Ecto neural progenitor cell (in vitro differentiated cells): ENCODE results near the gene LRG1.
"Not testable (repeated sequence)": the region's sequence is repeated elsewhere in the genome, so short reads cannot be mapped to it uniquely, and the experiment has no call there.

Experiments used
- DNase-seq: peaks from one replicate; pipeline ENCODE4 v3.0.0-alpha.2; 2018; ENCODE audit warnings: low spot score

LRG1 gene

DNA sequence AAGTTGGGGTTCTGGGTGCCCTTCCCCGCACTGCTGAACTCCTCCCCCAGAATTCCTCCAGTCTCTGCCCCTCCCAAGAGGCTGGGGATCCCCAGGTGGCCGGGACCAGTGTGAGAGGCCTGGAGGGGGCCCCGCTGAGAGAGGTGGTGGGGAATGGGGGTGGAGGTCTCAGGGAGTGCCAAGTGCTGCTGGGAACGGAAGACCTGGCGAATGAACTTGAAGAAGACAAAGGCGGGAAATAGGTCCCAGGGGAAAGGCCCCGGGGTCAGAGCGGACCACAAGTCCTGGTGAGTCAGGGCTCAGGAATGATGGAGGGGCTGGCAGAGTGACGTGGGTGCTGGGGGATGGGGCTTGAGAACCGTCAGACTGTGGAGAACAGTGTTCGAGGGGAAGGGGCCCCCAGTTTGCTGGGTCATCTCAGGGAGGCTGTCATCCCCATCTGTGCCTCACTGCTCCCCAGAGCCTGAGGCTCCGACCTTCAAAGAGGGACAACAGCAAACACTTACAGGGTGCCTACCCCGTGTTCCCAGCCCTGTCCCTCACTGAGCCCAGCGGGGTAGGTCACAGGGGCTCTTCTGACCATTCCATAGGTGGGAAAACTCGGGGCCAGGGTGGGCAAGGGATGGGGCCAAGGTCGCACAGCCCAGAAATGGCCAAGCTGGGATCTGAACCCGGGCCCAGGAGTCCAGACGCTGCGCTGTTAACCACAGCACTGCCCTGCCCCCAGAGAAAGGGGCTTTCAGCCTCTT, 35.6 kb upstream of the LRG1 start:
- DNase-seq, result no peak

DNA sequence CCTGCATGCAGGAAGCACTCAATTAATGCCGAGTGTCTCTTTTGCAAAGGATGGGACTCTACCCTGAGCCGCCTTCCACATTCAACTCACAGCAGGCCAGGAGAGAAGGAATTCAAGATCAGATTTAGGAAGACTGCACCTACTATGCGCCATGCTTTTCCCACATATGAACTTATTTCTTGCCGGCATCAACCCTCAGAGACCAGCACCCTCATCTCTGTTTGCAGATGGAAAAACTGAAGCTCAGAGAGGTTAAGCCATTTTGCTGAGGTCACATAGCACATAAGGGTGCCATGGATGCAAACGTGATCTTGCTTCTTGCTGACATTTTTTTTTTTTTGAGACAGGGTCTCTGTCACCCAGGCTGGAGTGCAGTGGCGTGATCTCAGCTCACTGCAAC, 33.8 kb upstream of the LRG1 start:
- no peak for DNase-seq

DNA sequence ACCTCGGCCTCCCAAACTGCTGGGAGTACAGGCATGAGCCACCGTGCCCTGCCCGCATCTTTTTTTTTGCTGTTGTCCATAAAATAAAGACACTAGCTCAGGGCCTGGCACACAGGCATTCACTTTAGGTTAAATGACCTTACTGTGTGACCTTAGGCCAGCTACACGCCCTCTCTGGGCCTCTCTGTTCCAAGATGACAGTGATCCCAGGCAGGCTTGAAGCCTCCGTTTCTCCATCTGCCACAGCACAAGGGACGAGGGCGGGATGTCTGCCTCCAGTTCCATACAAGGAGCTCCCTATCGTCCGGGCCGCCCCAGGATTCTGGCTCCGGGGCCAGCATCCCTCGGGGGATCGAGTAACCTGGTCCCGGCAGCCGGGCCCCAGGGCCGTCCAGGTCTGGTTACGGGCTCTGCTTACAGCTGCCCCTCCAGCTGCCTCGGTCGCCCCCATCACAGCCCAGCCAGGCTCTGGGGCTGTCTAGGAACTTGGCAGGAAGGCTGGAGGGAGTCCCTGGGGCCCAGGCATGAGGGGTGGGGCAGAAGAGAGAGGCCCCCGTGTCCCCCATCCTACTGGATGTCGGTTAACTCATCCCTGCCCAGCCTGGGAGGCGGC, 31.6 kb upstream of the LRG1 start:
- no peak for DNase-seq

DNA sequence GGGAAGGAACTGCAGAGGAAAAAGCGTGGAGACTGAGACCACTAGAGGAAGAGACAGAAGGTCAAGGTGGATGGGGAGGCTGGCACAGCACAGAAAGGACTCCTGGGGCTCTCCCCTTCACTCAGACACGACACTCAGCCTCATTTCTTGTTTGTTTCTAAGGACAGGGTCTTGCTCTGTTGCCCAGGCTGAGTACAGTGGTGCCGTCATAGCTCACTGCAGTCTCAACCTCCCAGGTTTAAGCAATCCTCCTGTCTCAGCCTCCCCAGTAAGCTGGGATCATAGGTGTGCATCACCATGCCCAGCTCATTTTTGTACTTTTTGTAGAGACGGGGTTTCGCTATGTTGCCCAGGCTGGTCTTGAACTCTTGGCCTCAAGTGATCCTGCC, 31.1 kb upstream of the LRG1 start:
- no peak for DNase-seq

DNA sequence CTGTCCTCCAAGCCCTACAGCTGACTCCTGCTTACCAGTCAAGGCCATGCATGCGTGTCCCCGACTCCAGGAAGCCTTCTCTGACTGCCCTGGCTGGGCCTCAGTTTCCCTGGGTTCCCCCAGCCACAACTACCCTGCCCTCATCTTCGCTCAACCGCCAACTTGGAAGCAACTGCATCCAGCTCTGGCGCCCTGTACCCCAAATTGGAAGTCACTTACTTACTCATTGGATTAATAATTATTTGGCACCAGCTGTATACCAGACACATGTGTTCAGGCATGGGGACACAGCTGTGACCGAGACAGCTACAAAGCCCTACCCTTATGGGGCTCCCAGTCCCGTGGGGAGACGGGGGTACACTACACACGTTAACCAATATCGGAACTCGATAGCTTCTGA, 30.6 kb upstream of the LRG1 start:
- DNase-seq, result no peak

DNA sequence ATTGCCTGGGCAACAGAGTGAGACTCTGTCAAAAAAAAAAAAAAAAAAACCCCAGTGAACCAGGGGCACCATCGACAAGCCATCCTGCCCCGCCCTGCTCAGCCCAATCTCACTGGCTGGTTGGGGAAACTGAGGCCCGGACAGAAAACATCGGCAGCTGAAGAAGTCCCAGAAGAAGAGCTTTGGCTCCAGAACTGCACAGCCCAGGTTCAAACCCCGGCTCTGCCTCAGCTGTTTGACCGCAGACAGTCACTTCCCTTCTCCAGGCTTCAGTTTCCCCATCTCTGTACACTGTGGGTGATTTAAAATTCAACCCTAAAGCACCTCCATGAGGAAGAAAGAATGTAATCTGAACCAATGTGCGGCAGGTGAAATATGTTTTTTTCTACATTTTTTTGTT, 29.1 kb upstream of the LRG1 start:
- no peak for DNase-seq

DNA sequence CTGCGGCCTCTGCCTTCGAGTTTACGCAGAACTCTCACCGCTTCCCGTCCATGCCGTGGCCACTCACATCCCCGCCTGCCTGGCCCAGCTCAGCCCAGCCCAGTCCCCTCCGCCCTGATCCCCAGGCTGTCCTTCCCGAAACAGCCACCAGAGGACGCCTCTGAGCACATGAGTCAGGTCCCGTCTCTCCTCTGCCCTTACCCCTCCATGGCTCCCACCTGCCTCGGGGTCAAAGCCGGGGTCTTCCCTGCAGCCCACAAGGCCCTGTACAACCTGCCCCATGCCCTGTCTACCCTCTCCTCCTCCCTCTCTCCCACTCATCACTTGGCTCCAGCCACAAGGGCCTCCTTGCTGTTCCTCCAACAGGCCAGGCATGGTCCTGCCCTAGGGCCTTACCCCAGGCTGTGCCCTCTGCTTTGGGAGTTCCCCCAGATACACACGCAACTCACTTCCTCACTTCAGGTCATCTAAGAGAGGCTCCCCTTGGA, 27.8 kb upstream of the LRG1 start:
- DNase-seq, result peak; percentile 86

DNA sequence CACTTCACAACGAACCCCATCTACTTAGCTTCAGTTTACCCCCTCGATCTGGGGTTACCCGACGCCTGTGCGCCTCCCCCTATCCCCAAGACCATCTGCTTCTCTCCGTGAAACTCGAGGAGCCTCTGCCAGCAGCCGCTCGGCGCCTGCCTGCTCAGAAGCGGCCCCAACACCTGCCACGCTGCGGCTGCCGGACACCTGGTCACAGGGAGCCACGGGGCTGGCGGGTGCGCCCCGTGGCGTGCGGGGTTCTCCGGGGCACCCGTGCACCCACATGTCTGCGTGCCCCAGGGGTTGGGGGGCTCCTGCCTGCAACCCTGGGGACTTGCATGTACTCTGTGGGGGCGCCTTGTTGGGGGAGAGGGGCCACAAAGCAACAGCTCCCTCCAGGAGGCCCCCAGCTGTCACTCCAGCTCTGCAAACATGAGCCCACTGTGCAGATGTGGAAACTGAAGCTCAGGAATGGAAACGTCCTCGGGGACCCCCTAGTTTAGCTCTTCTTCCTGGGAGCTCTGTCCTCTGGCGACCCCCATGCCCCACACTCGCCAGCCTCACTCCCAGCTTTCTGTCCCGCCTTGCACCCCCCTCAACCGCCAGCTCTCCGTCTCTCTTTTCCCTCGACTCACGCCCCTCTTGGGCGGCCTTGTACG, 26.7 kb upstream of the LRG1 start:
- DNase-seq, result no peak

DNA sequence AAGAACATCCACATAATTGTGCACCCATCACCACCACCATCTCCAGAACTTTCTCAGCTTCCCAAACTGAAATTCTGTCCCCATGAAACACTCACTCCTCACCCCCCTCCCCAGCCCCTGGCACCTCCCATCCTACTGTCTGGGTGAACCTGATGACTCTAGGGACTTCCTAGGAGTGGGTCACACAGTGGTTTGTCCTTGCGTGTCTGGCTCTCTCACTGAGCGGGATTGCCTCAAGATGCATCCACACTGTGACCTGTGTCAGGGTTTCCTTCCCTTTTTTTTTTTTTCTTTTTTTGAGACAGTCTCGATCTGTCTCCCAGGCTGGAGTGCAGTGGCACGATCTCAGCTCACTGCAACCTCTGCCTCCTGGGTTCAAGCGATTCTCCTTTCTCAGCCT, 23.7 kb upstream of the LRG1 start:
- DNase-seq, result not testable (repeated sequence)

DNA sequence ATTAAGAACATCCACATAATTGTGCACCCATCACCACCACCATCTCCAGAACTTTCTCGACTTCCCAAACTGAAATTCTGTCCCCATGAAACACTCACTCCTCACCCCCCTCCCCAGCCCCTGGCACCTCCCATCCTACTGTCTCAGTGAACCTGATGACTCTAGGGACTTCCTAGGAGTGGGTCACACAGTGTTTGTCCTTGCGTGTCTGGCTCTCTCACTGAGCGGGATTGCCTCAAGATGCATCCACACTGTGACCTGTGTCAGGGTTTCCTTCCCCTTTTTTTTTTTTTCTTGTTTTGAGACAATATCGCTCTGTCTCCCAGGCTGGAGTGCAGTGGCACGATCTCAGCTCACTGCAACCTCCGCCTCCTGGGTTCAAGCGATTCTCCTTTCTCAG, 22.2 kb upstream of the LRG1 start:
- not testable (repeated sequence) for DNase-seq

DNA sequence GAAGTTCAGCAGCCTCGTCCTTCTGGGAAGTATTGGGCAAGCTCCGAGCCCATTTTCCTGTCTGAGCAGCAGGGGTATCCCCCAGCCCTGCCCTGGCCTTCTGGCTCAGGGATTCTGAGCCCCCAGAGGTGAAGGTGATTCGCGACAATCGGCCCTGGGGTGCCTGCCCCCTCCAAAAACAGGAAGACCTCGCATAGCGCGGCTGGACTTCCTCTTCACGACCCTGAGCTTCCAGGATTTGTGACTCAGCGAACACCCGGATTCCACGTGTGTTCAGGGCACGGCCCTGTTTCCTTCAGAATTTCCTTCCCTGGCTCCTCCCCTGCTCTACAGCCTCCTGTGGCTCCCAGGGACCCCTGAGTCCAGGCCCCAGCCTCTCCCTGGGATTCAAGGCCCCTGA, 19.7 kb upstream of the LRG1 start, which contains the start of gene SEMA6B:
Gene SEMA6B (minus strand): TSS at position 116 of the 400 bp plus-strand sequence. CDS start 1,227 bp downstream, outside the sequence.
- no peak for DNase-seq

DNA sequence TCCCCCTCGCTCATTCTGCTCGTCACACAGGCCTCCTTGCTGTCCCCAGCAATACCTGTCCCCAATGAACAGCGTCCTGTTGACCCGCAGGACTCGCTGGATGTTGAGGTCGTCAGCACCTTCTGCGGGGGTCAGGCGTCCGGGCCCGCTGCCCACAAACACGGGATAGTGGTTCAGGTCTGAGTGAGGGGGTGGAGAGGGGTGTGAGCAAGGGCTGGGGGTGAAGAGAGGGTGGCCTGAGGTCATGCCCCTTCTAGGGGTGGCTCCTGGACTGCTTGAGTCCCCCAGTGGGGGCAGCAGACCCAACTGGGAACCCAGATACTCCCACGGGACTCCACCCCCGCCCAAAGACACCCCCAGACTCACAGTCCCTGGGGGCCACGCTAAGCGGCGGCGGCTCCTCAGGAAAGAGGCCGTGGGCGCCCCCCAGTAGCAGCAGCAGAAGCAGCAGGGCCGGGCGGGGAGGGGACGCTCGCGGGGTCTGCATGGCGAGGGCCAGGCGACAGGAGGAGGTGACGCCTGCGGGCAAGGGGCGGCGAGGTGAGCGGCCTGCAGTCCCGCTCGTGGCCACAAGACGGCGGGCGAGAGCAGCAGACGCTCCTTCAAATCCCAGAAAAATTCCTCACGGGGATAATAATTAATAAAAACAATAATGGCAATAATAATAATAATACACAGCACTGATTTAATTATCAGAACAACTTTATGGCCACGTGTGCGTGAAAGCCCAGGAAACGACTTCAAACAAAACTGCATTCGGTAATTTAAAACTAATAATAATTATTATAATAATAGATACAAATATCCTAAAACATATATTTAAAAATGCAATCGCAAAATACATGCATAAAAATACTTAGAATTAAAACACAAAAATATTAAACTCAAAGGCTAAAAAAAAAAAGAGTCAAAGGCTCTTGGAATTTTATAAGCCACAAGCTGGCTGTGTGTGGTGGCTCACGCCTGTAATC, 18.4 kb upstream of the LRG1 start:
- peak; percentile 83 for DNase-seq

DNA sequence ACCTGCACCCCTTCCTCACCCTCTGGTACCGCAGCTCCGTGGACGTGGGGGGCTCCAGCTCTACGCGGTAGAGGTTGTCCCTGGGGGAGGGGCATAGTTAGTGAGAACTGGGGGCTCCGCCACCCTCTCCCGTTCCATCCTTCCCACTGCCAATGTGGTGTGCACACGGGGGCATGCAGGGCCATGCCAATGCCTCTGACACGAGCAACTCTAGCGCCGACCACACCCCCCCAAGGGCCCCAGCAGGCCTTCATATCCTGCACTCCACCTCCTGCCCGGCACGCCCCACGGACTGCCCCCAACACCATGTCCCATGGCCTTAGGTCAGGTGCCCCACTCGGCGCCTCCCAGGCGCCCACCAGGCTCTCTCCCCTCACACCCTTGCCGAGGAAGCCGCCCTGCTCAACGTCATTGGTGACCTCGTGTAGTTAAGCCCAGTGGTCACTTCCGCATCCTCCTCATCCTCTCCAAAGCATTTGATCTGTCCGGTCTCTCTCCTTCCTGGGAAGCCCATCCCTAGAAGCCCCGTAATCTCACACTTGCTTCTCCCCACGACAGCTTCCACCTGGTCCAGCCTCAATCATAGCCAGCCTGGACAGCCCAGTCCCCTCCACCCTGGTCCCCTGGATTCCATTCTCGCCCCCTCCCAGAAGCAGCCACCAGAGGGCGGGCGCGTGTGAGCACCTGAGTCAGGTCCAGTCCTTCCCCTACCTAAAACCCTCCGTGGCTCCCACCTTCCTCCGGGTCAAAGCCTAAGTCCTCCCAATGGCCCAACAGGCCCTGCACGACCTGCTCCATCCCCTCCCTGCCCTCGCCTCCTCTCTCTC, 17.5 kb upstream of the LRG1 start:
- DNase-seq, result no peak

DNA sequence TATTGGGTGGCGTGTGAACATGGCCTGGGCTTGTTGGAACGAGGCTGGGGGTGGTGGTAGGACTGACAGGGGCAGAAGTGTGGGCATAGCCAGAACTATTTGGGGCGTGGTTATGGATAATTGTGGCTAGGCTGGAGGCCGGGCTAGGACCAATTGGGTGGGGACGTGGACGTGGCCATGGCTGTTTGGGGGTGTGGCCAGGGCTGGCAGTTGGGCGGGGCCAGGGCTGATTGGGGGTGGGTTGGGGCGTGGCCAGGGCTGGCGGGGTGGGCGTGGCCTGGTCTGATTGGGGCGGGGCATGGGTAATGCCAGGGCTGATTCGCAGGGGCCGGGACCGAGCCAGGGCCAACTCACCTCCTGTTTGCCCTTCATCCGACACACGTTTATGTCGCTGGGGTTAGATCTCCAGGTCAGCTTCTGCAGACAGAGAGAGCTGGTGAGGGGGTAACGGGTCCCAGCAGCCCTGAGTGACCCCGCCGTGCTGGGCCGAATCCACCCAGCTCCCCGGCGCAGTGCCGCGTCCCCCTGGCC, 16.8 kb upstream of the LRG1 start:
- DNase-seq, result peak; percentile 76

DNA sequence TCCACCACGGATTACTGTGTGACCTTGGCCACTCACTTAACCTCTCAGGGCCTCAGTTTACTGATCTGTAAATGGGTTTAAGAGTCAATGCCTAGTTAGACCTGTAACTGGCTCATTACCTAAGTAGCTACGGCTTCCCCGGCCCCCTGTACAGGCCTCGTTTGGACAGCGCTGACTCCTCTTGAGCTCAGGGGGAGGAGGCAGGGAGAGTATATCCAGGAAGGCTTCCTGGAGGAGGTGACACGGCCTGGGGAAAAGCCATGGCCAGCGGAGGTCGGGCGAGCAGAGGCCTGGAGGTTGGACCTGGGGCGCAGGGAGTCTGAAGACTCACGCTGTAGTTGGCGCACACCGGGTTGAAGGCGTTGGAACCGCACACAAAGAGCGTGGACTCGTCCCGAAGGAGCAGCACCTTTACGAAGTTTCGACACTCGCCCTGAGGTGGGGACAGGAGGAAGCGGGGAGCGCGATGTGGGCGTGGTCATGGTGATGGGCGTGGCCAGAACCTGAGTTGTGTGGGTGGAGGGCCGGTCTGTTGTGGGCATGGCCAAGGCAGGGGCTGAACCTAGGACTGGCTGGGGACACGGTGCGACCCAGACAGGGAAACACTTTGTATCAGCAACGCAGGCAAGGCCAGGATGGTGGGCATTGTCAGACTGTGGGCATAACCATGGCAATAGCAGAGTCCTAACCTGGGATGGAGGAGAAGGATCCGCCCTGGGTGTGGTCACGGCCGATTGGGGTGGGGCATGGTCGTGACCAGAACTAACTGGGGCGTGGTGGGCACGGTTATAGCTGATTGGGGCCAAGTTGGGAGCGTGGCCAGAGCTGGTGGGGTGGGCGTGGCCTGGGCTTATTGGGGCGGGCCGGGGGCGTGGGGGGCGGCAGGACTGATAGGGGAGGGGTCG, 16.1 kb upstream of the LRG1 start:
- no peak for DNase-seq

DNA sequence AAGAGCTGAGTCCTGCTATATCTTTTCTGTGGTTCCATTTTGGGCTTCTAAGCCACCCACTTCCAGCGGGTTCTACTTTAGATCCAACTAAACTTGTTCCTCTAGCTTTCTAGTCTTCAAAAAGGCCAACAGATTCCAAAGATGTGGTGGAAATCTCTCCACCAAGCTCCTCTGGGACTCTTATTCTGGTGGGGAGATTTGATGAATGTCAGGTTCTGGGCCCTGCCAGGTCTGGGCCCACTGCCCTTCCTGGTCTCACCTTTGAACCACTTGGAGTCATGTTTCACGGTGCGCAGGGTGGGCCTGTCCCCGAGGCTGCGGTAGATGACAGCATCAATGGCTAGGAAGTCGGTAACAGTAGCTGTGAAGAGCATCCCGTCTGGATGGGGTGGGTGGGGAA, 14.9 kb upstream of the LRG1 start:
- no peak for DNase-seq

DNA sequence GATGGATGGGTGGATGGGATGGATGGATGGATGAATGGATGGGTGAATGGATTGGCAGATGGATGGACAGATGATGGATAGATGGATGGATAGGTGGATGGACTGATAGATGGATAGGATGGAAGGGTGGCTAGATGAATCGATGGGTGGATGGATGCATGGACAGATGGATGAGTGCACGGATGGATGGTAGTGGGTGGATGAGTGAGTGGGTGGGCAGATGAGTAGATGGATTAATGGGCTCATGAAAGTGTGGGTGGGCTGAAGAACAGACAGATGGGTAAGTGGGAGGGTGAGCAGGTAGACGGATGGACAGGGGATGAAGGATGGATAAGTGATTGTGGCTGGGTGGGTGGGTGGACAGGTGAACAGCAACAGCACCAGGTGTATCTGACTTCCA, 13.9 kb upstream of the LRG1 start:
- DNase-seq, result no peak

DNA sequence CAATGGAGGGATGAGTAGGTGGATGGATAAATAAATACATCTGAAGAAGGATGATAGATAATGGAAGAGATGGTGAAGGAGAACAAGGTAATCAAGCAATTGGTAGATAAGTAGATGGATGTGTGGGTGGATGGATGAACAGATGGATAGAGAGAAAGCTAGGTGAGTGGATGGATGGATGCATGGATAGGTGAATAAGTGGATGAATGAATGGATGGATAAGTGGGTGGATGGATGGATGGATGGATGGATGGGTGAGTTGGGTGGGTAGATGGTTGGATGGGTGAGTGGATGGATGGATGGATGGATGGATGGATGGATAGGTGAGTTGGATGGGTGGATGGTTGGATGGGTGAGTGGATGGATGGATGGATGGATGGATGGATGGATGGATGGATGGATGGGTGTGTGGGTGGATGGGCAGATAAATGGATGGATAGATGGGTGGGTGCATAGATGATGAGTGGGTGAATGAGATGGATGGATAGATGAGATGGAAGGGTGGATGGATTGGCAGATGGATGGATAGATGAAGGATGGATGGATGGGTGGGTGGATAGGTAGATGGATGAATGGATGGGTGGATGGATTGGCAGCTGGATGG, 13.4 kb upstream of the LRG1 start:
- no peak for DNase-seq

DNA sequence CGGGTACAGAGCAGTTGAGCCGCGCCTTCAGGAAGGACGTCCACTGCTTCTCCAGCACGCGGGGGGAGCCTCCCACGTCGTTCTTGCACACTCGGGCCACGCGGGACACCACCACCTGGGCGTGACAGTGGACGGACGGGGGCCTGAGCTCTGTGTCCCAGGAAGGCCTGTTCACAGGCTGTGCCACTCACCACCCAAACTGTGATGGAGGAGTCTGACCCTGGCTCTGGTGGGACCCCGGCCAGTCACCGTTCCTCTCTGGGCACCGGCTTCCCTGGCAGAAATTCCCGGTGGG, 12.6 kb upstream of the LRG1 start:
- DNase-seq, result no peak
